B cell (primary cell): ENCODE results near the gene LCP1.
"Not testable (repeated sequence)": the region's sequence is repeated elsewhere in the genome, so short reads cannot be mapped to it uniquely, and the experiment has no call there.

Experiments used
- CTCF ChIP-seq: fragments of 200-600 bp; IDR thresholded peaks from one replicate; pipeline ENCODE4 v1.8.0; 2022; ENCODE audit warnings: antibody characterized with exemption, mild to moderate bottlenecking
- EZH2 ChIP-seq: IDR thresholded peaks from 2 replicates; pipeline ENCODE4 v1.6.1; 2012; ENCODE audit warnings: borderline replicate concordance, low read depth, mild to moderate bottlenecking, moderate library complexity, low read length; ENCODE audit not compliant: insufficient read depth, poor library complexity, severe bottlenecking

DNA sequence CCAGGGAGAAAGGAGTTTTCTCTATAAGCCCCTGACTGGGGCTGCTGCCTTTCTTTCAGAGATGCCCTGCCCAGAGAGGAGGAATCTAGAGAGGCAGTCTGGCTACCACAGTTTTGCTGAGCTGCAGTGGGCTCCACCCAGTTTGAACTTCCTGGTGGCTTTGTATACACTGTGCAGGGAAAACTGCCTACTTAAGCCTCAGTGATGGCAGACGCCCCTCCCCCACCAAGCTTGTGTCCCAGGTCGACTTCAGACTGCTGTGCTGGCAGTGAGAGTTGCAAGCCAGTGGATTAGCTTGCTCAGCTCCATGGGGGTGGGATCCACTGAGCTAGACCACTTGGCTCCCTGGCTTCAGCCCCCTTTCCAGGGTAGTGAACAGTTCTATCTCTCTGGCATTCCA lies 38.3 kb upstream of the LCP1 start:
- TF ChIP-seq CTCF, EZH2: not testable (repeated sequence)
